Fibroblast of skin of scalp (primary cell): Measurements from ENCODE around the gene MTMR2.
"Not testable (repeated sequence)": the region's sequence is repeated elsewhere in the genome, so short reads cannot be mapped to it uniquely, and the experiment has no call there.

Experiments used
- DNase-seq: peaks from one replicate; pipeline ENCODE4 v3.0.0-alpha.2; 2013

The MTMR2 gene

DNA sequence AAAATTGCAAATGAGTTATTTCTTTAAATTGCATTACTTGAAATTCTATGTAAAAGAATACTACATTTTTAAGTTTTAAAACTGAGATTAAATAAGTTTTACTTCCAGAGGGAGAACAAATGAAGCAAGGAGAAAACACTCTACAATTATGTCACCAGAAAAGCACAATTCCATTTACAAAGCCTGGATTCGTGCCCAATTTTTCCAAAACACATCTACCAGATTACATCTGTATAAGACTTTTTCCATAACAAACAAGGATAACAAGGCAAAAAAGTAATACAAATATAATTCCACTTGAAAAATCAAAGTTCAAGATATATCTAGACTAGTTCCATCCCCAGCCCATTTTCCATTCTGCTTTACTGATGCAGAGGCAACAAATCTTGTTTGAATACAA is 40.5 kb downstream of the MTMR2 start:
- no peak for DNase-seq

GRCh38 chr11:95877291-95877690 is 46.6 kb downstream of the MTMR2 start:
- DNase-seq: peak; percentile 99

DNA sequence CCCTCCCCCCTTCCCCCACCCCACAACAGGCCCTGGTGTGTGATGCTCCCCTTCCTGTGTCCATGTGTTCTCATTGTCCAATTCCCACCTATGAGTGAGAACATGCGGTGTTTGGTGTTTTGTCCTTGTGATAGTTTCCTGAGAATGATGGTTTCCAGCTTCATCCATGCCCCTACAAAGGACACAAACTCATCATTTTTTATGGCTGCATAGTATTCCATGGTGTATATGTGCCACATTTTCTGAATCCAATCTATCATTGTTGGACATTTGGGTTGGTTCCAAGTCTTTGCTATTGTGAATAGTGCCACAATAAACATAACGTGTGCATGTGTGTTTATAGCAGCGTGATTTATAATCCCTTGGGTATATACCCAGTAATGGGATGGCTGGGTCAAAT is 53.0 kb downstream of the MTMR2 start:
- not testable (repeated sequence) for DNase-seq

DNA sequence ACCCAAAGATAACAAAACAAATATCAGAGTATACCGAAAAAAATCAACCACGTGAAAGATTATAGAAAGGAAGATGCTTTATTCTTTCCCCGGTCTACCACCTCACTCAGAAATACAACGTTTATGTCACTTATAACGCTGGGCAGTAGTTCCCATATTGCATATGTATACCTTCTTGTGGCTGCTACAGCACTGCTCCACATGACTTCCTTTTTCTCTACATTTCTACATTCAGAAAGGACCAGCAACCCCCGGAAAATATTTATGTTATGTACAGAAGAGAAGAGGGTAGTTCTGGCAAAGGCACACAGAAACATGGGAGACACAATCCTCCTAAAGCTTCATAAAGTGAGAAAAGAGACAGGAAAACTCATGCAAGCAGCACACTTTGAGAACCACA is 56.8 kb downstream of the MTMR2 start:
- DNase-seq: no peak

DNA sequence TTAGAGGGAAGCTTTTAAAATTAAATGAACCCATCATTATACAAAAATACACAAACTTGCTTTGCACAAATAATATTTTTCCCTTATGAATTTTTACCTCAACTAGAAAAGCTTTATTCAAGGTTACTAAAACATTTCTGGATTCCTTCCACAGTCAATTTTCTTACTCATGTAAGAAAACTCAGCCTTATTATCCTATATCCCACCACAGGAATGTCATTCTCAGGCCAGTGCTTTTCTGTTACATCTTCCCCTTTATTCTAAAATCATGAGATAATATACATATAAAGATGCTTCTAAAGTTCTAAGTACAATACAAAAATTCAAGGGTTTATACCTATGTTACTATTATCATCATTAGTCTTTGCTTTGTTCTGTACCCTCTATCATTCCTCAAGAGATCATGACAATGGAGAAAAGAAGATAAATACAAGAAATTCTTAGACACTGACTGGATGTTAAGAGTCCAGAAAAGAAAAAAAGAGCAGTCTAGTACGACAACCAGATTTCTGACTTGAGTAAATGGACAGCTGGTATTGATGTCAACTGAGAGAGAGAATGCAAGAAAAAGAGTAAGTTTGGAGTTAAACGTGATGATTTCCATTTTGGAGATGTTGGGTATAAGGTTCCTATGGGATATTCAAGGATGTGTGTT is 60.3 kb downstream of the MTMR2 start:
- DNase-seq: peak; percentile 85

DNA sequence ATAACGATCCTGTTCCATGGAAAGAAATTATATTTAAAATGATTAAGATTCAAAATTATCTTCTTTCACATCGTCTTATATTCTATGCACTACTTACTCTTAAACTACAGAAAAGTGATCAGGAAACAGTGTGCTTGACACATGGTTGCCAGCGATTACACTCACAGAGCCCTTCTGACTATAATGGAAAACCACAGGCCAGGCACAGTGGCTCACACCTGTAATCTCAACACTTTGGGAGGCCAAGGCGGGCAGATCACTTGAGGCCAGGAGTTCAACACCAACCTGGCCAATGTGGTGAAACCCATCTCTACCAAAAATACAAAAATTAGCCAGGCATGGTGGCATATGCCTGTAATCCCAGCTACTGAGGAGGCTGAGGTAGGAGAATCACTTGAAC is 63.9 kb downstream of the MTMR2 start:
- DNase-seq: not testable (repeated sequence)

DNA sequence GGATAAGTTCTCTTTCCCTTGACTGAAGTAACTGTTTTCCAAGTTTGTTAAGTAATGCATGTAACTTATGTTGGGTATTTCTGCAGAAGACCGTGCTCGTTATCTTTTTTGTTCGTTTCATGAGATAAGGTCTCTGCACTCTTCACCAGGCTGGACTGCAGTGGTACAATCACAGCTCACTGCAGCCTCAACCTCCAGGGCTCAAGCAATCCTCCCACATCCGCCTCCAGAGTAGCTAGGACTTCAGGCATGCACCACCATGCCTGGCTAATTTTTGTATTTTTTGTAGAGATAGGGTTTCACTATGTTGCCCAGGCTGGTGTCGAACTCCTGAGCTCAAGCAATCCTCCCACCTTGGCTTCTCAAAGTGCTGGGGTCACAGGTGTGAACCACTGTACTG is 69.5 kb downstream of the MTMR2 start:
- not testable (repeated sequence) for DNase-seq

- DNase-seq: no peak
Observed at GRCh38 chr11:95853862-95854261, 70.0 kb downstream of the MTMR2 start.

GRCh38 chr11:95853138-95853537 is 70.8 kb downstream of the MTMR2 start:
- no peak for DNase-seq

GRCh38 chr11:95850137-95850536 is 73.8 kb downstream of the MTMR2 start:
- DNase-seq: no peak

GRCh38 chr11:95849087-95849825 is 74.7 kb downstream of the MTMR2 start:
- DNase-seq: peak; percentile 79

DNA sequence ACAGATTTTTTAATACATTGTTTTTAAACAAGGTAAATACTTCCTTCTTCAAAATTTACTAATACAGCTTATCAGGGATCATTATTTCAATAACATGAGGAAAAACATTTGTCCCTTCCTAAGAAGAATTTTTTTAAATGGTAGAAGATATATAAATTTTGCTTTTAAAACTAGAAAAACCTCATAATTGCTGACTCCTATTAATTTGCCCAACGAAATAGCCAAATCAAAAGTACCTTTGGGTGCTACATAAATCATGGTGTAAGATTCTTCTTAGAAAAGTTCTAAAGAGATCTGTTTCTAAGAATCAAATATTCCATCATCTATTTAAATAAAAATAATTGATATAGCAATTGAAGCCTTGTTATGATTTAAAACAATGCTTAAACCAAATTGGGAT is 78.7 kb downstream of the MTMR2 start:
- no peak for DNase-seq

- DNase-seq: peak; percentile 92
Observed at GRCh38 chr11:95835768-95836488, 88.0 kb downstream of the MTMR2 start.

- DNase-seq: no peak
Observed at GRCh38 chr11:95835351-95835750, 88.6 kb downstream of the MTMR2 start.

GRCh38 chr11:95833378-95833777 is 90.5 kb downstream of the MTMR2 start:
- DNase-seq: no peak

GRCh38 chr11:95832763-95833162 is 91.1 kb downstream of the MTMR2 start:
- DNase-seq: peak; percentile 9

GRCh38 chr11:95831198-95831883 is 92.6 kb downstream of the MTMR2 start:
- DNase-seq: peak; percentile 87

DNA sequence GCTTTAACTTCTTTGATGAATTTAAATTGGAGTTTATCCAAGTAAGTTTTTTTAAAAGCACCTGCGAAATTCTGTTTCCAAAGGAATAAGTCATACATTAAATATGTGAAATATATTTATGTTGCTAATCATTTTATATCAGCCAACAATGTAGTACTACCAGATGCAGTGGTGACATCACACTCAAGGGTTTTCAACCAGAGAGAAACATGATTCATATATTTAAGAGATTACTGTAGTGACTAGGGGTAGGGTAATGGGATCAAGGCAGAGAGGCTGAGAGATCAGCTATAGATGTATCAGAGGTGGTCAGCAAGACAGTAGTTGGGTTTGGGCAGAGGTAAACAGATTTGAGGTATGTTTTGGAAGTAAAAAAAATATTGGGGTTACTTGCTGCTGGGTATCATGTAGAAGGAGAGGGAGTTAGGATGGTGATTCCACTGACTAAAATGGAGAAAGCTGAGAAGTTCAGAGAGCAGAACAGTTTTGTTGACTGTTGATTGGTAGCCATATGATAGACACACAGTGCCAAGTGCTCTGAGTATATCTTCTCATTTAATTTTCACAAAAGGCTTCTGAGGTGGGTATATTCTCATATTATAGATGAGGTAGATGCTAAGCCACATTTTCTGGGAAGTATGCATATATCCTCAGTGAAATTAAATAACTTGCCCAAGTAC is 94.2 kb downstream of the MTMR2 start:
- peak; percentile 46 for DNase-seq

DNA sequence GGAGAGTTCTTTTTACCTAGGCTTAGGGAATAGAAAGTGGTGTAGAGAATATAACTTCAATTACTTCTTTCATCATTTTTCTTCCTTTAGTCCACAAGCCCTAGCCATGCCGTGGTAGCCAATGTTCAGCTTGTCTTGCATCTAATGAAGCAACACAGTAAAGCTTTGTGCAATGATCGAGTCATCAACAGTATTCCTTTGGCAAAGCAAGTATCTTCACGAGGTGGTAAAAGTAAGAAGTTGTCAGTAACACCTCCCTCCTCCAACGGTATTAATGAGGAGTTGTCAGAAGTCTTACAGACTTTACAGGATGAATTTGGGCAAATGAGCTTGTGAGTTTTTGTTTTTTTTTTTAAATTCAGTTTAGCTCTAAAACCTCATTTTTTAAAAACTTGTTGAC is 96.2 kb downstream of the MTMR2 start:
- DNase-seq: no peak

- DNase-seq: peak; percentile 26
Observed at GRCh38 chr11:95821640-95822039, 102.3 kb downstream of the MTMR2 start.

GRCh38 chr11:95816037-95816436 is 107.9 kb downstream of the MTMR2 start:
- DNase-seq: no peak

DNA sequence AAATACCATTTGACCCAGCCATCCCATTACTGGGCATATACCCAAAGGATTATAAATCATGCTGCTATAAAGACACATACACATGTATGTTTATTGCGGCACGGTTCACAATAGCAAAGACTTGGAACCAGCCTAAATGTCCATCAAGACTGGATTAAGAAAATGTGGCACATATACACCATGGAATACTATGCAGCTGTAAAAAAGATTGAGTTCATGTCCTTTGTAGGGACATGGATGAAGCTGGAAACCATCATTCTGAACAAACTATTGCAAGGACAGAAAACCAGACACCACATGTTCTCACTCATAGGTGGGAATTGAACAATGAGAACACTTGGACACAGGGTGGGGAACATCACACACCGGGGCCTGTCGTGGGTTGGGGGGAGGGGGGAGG is 112.9 kb downstream of the MTMR2 start:
- not testable (repeated sequence) for DNase-seq
